Transverse colon (tissue), 4 donors: ENCODE data around the gene HLA-A. TPM values are rescaled to one million over a fixed set of nuclear protein-coding genes. Genes with fewer than 3 reads are reported as not detected.

ENCODE experiments used
- DNase-seq: peaks from one replicate; pipeline ENCODE4 v3.0.0-alpha.2; 2019
- H3K27ac ChIP-seq, 4 donors: fragments of 200-600 bp; sonication (generic); 2 replicates each; pipeline ENCODE4 v1.5.1; 2016 to 2018; ENCODE audit warnings: inconsistent platforms in 4 of 4
- H3K27me3 ChIP-seq: fragments of 200-600 bp; sonication (generic); 2 replicates; pipeline ENCODE4 v1.5.1; 2017; ENCODE audit warnings: inconsistent platforms
- H3K36me3 ChIP-seq, 4 donors: fragments of 200-600 bp; sonication (generic); 2 replicates each; pipeline ENCODE4 v1.5.1; 2017 to 2019; ENCODE audit warnings: inconsistent platforms in 4 of 4
- H3K4me1 ChIP-seq, 4 donors: fragments of 200-600 bp; sonication (generic); 2 replicates each; pipeline ENCODE4 v1.5.1; 2017 to 2020; ENCODE audit warnings: inconsistent platforms in 4 of 4
- H3K4me3 ChIP-seq, 4 donors: fragments of 200-600 bp; sonication (generic); 1 replicate in 1 of 4; 2 replicates in 3 of 4; pipeline versions ENCODE4 v1.5.1 to v1.6.1; 2017 to 2019; ENCODE audit warnings: inconsistent platforms in 4 of 4
- H3K9me3 ChIP-seq, 2 donors: fragments of 200-600 bp; sonication (generic); 2 replicates each; pipeline ENCODE4 v1.5.1; 2017 to 2019; ENCODE audit warnings: inconsistent platforms in 2 of 2
- CTCF ChIP-seq, 5 experiments: fragments of 200-600 bp in 3 of 5; fragments of 450-650 bp in 2 of 5; sonication (generic) in 3 of 5; IDR thresholded peaks; 1 replicate in 2 of 5; 2 replicates in 3 of 5; pipeline ENCODE4 v1.5.1; 2016 to 2017; ENCODE audit warnings: antibody characterized with exemption in 5 of 5, inconsistent platforms in 3 of 5, mild to moderate bottlenecking in 2 of 5, moderate library complexity in 1 of 5
- EP300 ChIP-seq: sonication (generic); formaldehyde crosslinking; IDR thresholded peaks from one replicate; pipeline ENCODE4 v1.6.1; 2017; ENCODE audit warnings: antibody characterized with exemption, low read depth
- POLR2A ChIP-seq: fragments of 450-650 bp; IDR thresholded peaks from one replicate; pipeline ENCODE4 v1.6.1; 2016; ENCODE audit warnings: antibody characterized with exemption, mild to moderate bottlenecking, moderate library complexity
- POLR2AphosphoS5 ChIP-seq, 3 donors: sonication (generic); formaldehyde crosslinking; IDR thresholded peaks; one replicate each; pipeline ENCODE4 v1.6.1; 2016; ENCODE audit warnings: antibody characterized with exemption in 3 of 3
- WGBS, 2 donors: methylation state at CpG; one replicate each; pipeline ENCODE4 v1.1.5; 2018; ENCODE audit warnings: low coverage in 1 of 2; 5-methylcytosine and 5-hydroxymethylcytosine counted together
- in situ Hi-C, 4 donors: fragments of 200-750 bp; cut with MboI; loops; one replicate each; pipeline versions ENCODE4 v1.15.0 to v1.15.1; 2017; ENCODE audit warnings: low sequenced_read_pairs in 3 of 4, low pct_ligation_motif_present in 1 of 4, low pct_unique_long_range_greater_than_20kb in 1 of 4
- intact Hi-C: fragments of 100-400 bp; cut with DNase I; formaldehyde crosslinking; loops from one replicate; pipeline ENCODE4 v1.15.1; 2023; ENCODE audit warnings: low total_unique reads
- total RNA-seq, 4 donors: library from RNA; depleted of rRNA; stranded (reverse); fragments of >200 nt; gene quantifications; one replicate each; pipeline ENCODE4 v1.1.0, GENCODE V29; 2016

Gene HLA-A
- total RNA-seq, 4 donors from 2014 or later, result 733 to 1,932 (median 1,470) TPM

GRCh38 chr6:29907637-29908340, 34.5 kb upstream of the HLA-A start:
- Histone ChIP-seq H3K27me3 (no peaks in the 10 kb centered on the region), H3K4me1 (no peaks in the 10 kb centered on the region), H3K4me3 (no peak overlapping the region), H3K36me3 (no peaks in the 10 kb centered on the region), H3K27ac (no peak overlapping the region), H3K9me3 (no peaks in the 10 kb centered on the region)
- TF ChIP-seq EP300 (no peak), POLR2AphosphoS5 (IDR thresholded peaks at IDR 0.05) (no peak), POLR2A (no peak), CTCF (IDR thresholded peaks at IDR 0.05) (no peak)
- 25 to 42% methylated on average over 4 to 6 of the region's 6 CpGs for WGBS, 2 donors
- in situ Hi-C loops, result no loop called here
- intact Hi-C loops, result no loop called here
- DNase-seq, result no peak

GRCh38 chr6:29908341-29908662, 34.0 kb upstream of the HLA-A start:
- 79 to 93% methylated on average over 2 to 3 of the region's 3 CpGs for WGBS, 2 donors
- in situ Hi-C loops (no loop called here), intact Hi-C loops (no loop called here)
- no peaks in the 10 kb centered on the region for H3K4me1 ChIP-seq
- H3K9me3 ChIP-seq, result no peaks in the 10 kb centered on the region
- no peaks in the 10 kb centered on the region for H3K36me3 ChIP-seq
- DNase-seq, result no peak
- H3K4me3 ChIP-seq, result no peak overlapping the region
- H3K27me3 ChIP-seq, result no peaks in the 10 kb centered on the region
- H3K27ac ChIP-seq, result no peak overlapping the region
- no peak for TF ChIP-seq EP300
- TF ChIP-seq POLR2A, result no peak
- no peak for TF ChIP-seq CTCF (IDR thresholded peaks at IDR 0.05)
- no peak for TF ChIP-seq POLR2AphosphoS5 (IDR thresholded peaks at IDR 0.05)

GRCh38 chr6:29908710-29909109, 33.6 kb upstream of the HLA-A start:
- intact Hi-C loops (no loop called here), in situ Hi-C loops (no loop called here)
- Histone ChIP-seq H3K27ac (no peak overlapping the region), H3K36me3 (no peaks in the 10 kb centered on the region), H3K4me3 (no peak overlapping the region), H3K27me3 (no peaks in the 10 kb centered on the region), H3K4me1 (no peaks in the 10 kb centered on the region), H3K9me3 (no peaks in the 10 kb centered on the region)
- TF ChIP-seq EP300 (no peak), POLR2A (no peak), POLR2AphosphoS5 (IDR thresholded peaks at IDR 0.05) (no peak), CTCF (IDR thresholded peaks at IDR 0.05) (no peak)
- DNase-seq, result no peak
- 25 to 52% methylated on average over 5 to 6 of the region's 6 CpGs for WGBS, 2 donors

GRCh38 chr6:29909985-29910384, 32.3 kb upstream of the HLA-A start:
- intact Hi-C loops (no loop called here), in situ Hi-C loops (no loop called here)
- no peaks in the 10 kb centered on the region for H3K27me3 ChIP-seq
- DNase-seq, result no peak
- no peaks in the 10 kb centered on the region for H3K9me3 ChIP-seq
- H3K27ac ChIP-seq, result no peak overlapping the region
- no peak overlapping the region for H3K4me3 ChIP-seq
- TF ChIP-seq POLR2AphosphoS5 (IDR thresholded peaks at IDR 0.05) (no peak), CTCF (IDR thresholded peaks at IDR 0.05) (no peak), POLR2A (no peak), EP300 (no peak)
- 0 to 7% methylated on average over 1 of the region's 1 CpG for WGBS, 2 donors
- H3K4me1 ChIP-seq, result no peaks in the 10 kb centered on the region
- no peaks in the 10 kb centered on the region for H3K36me3 ChIP-seq
